Cardiac muscle cell (in vitro differentiated cells and primary cell): ENCODE measurements around the gene MRPS23. TPM values are rescaled to one million over a fixed set of nuclear protein-coding genes. Genes with fewer than 3 reads are reported as not detected.

Experiments
- DNase-seq, 2 donors: peaks; one replicate each; pipeline versions ENCODE4 v3.0.0 to v3.0.0-alpha.2; 2010 to 2017; ENCODE audit warnings: low read depth in 1 of 2, low spot score in 1 of 2
- H3K27ac ChIP-seq: fragments of 200-600 bp; sonication (generic); 2 replicates; pipeline ENCODE4 v1.5.1; 2016
- H3K27me3 ChIP-seq: fragments of 200-600 bp; sonication (generic); 2 replicates; pipeline ENCODE4 v1.6.0; 2016; ENCODE audit warnings: control low read depth
- H3K36me3 ChIP-seq: fragments of 200-600 bp; sonication (generic); 2 replicates; pipeline ENCODE4 v1.5.1; 2016; ENCODE audit warnings: control low read depth
- H3K4me1 ChIP-seq: fragments of 200-600 bp; sonication (generic); 2 replicates; pipeline ENCODE4 v1.8.1; 2017; ENCODE audit warnings: low read depth, mild to moderate bottlenecking, mixed run types
- H3K4me3 ChIP-seq: fragments of 200-600 bp; sonication (generic); 2 replicates; pipeline ENCODE4 v1.5.1; 2016; ENCODE audit warnings: mild to moderate bottlenecking
- H3K9me3 ChIP-seq: fragments of 200-600 bp; sonication (generic); 2 replicates; pipeline ENCODE4 v1.5.1; 2017; ENCODE audit warnings: low read depth, mild to moderate bottlenecking, control low read depth
- polyA plus RNA-seq: library from polyadenylated mRNA; unstranded; fragments of >200 nt; fragmentation: Nextera tagmentation; extraction: Ambion mirVana; gene quantifications from 2 replicates; pipeline ENCODE4 v1.2.1, GENCODE V29; 2016
- total RNA-seq: library from RNA; depleted of rRNA; stranded (reverse); fragments of >200 nt; gene quantifications from 2 replicates; pipeline ENCODE4 v1.2.3, GENCODE V29; 2016
- TF ChIP-seq, protein P1 (sequence below): IDR thresholded peaks from 2 replicates; pipeline ENCODE4 v1.5.1; 2012; ENCODE audit warnings: low read depth, mild to moderate bottlenecking, low read length

Gene MRPS23
- total and polyA plus RNA-seq, 2 experiments from 2014 or later, result 24.4 to 87.9 TPM

DNA sequence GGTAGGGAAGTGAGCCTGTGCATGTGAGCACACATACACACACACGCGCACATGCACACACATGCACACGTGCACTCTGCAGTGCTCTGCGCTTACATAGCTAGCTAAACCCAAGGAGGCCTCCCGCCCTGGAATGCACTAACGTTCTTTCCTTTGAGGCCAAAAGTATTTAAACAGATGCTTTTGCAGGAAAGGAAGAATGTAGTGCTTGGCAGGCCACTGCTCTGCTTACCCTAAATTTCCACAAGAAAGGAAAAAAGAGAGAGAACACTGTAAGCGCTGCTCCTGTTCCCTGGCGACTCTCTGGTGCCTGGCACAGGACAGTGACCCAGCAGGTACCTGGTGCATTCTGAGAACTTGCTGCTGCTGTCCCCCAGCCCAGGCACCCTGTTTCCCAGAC, 31.3 kb upstream of the MRPS23 start:
- DNase-seq, result peak in 1 of 2 donors; percentile 79
- no peaks in the 10 kb centered on the region for H3K27me3 ChIP-seq
- H3K4me1 ChIP-seq, result peaks cover 12% of the 10 kb centered on the region
- no peaks in the 10 kb centered on the region for H3K9me3 ChIP-seq
- no peaks in the 10 kb centered on the region for H3K36me3 ChIP-seq
- H3K4me3 ChIP-seq, result no peak overlapping the region
- H3K27ac ChIP-seq, result no peak overlapping the region
- TF ChIP-seq, protein P1, sequence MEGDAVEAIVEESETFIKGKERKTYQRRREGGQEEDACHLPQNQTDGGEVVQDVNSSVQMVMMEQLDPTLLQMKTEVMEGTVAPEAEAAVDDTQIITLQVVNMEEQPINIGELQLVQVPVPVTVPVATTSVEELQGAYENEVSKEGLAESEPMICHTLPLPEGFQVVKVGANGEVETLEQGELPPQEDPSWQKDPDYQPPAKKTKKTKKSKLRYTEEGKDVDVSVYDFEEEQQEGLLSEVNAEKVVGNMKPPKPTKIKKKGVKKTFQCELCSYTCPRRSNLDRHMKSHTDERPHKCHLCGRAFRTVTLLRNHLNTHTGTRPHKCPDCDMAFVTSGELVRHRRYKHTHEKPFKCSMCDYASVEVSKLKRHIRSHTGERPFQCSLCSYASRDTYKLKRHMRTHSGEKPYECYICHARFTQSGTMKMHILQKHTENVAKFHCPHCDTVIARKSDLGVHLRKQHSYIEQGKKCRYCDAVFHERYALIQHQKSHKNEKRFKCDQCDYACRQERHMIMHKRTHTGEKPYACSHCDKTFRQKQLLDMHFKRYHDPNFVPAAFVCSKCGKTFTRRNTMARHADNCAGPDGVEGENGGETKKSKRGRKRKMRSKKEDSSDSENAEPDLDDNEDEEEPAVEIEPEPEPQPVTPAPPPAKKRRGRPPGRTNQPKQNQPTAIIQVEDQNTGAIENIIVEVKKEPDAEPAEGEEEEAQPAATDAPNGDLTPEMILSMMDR, result no peak

GRCh38 chr17:57880086-57880456, 30.2 kb upstream of the MRPS23 start:
- no peak for DNase-seq
- Histone ChIP-seq H3K4me1 (peaks cover 22% of the 10 kb centered on the region), H3K27ac (no peak overlapping the region), H3K27me3 (no peaks in the 10 kb centered on the region), H3K4me3 (no peak overlapping the region), H3K36me3 (no peaks in the 10 kb centered on the region), H3K9me3 (no peaks in the 10 kb centered on the region)
- TF ChIP-seq, protein P1, result no peak

DNA sequence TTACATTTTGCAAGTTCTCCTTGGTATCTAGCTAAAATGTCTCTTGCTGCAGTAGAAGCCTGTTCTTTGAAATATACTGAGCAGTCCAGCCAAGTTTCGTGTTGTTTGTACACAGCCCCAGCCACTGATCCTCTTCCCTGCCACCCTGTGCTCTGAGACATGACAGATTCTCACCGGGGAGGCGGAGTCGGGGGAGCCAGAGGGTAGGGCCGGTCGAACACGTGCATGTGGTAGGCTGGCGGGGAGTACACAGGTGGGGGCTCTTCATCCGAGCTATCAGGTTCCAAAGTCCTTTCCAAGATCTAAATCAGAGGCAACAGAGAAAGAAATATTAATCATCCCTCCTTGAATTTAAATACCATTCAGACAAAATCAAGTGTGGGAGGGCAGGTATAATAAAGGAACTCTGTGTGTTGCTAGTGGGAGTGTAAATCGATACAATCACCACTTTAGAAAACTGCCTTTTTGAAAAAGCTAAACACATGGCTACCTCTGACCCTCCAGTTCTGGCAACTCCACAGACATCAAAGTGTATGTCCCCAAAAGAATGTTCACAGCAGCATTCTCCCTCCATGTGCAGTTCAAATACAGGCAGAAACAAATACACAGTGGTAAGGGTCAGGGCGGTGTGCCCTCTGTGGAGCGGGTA, 29.7 kb upstream of the MRPS23 start:
- Histone ChIP-seq H3K27me3 (no peaks in the 10 kb centered on the region), H3K9me3 (no peaks in the 10 kb centered on the region), H3K4me1 (peaks cover 27% of the 10 kb centered on the region), H3K36me3 (no peaks in the 10 kb centered on the region), H3K27ac (no peak overlapping the region), H3K4me3 (no peak overlapping the region)
- TF ChIP-seq, protein P1, result no peak
- no peak for DNase-seq

DNA sequence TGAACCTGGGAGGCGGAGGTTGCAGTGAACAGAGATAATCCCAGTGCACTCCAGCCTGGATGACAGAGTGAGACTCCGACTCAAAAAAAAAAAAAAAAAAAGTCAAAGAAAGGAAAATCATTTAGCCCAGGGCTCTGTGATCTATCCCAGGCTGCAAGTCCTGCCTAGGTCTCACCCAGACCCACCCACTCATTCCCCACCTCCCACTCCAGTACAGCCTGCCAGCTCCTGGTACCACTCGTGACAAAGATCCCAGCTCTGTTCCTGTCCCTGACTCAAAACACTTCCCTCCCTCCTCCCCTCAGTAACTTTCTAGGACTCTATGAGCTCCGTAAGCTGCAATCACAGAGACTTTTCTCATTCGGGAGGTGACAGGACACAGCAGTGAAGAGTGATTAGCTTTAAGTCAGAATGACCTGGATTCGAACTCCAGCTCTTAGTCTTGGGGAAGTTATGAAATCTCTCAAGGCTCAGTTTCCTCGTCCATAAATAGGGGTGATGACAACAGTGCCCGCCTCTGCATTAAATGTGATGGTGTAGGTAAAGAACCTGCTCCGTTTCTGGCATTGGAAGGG, 28.0 kb upstream of the MRPS23 start:
- Histone ChIP-seq H3K27me3 (no peaks in the 10 kb centered on the region), H3K9me3 (no peaks in the 10 kb centered on the region), H3K4me3 (no peak overlapping the region), H3K4me1 (peaks cover 37% of the 10 kb centered on the region), H3K36me3 (no peaks in the 10 kb centered on the region), H3K27ac (no peak overlapping the region)
- TF ChIP-seq, protein P1, result no peak
- DNase-seq, result no peak

GRCh38 chr17:57876866-57877237, 27.0 kb upstream of the MRPS23 start:
- Histone ChIP-seq H3K36me3 (no peaks in the 10 kb centered on the region), H3K9me3 (no peaks in the 10 kb centered on the region), H3K4me1 (peaks cover 37% of the 10 kb centered on the region), H3K27ac (peak overlapping the region; percentile 87), H3K4me3 (no peak overlapping the region), H3K27me3 (no peaks in the 10 kb centered on the region)
- TF ChIP-seq, protein P1, result no peak
- DNase-seq, result no peak
